GM21825 (cell line): ENCODE results near the gene CACFD1.
A peak's percentile ranks its signal among the peaks of the same experiment; 100 is the strongest.

Experiments used
- ATAC-seq: cut with Tn5 transposase; IDR thresholded peaks from one replicate; pipeline ENCODE4 v1.9.1; 2021; ENCODE audit warnings: mild to moderate bottlenecking, moderate library complexity; ENCODE audit not compliant: unreplicated experiment

CACFD1 gene

GRCh38 chr9:133459476-133460404 is at the start of gene CACFD1:
TSS of gene CACFD1 (plus strand) at chr9:133459978. CDS start at chr9:133460067, 89 bp downstream.
- peak; percentile 59 for ATAC-seq

- no peak for ATAC-seq
Observed at GRCh38 chr9:133415170-133415569, 44.6 kb upstream of the CACFD1 start.

GRCh38 chr9:133417541-133418461 is 42.0 kb upstream of the CACFD1 start, which contains the start of gene REXO4:
TSS of gene REXO4 (minus strand) at chr9:133418010. CDS start at chr9:133417844, 166 bp downstream.
- ATAC-seq: peak; percentile 55

GRCh38 chr9:133419005-133419404 is 40.8 kb upstream of the CACFD1 start:
- ATAC-seq: no peak

- ATAC-seq: no peak
Observed at GRCh38 chr9:133420392-133420827, 39.4 kb upstream of the CACFD1 start.

- peak; percentile 31 for ATAC-seq
Observed at GRCh38 chr9:133421615-133422542, 37.9 kb upstream of the CACFD1 start, which contains the start of gene ADAMTS13. TSS of gene ADAMTS13 (plus strand) at chr9:133422367. CDS start at chr9:133422444, 77 bp downstream.

- ATAC-seq: no peak
Observed at GRCh38 chr9:133423216-133423615, 36.6 kb upstream of the CACFD1 start.

GRCh38 chr9:133424187-133424586 is 35.6 kb upstream of the CACFD1 start:
- ATAC-seq: no peak

- no peak for ATAC-seq
Observed at GRCh38 chr9:133425049-133425632, 34.6 kb upstream of the CACFD1 start.

GRCh38 chr9:133426011-133426410 is 33.8 kb upstream of the CACFD1 start:
- ATAC-seq: no peak

GRCh38 chr9:133427658-133428348 is 32.0 kb upstream of the CACFD1 start:
- ATAC-seq: no peak

GRCh38 chr9:133428617-133429101 is 31.1 kb upstream of the CACFD1 start:
- ATAC-seq: no peak

- no peak for ATAC-seq
Observed at GRCh38 chr9:133429214-133429613, 30.6 kb upstream of the CACFD1 start.

- ATAC-seq: no peak
Observed at GRCh38 chr9:133429641-133430161, 30.1 kb upstream of the CACFD1 start.

GRCh38 chr9:133430244-133430643 is 29.5 kb upstream of the CACFD1 start:
- no peak for ATAC-seq

GRCh38 chr9:133433351-133433843 is 26.4 kb upstream of the CACFD1 start:
- ATAC-seq: no peak

- no peak for ATAC-seq
Observed at GRCh38 chr9:133436681-133437080, 23.1 kb upstream of the CACFD1 start.

GRCh38 chr9:133437753-133438531 is 21.8 kb upstream of the CACFD1 start:
- no peak for ATAC-seq
